Osteoblast (primary cell): Measurements from ENCODE around the gene LY6G6D. TPM values are rescaled to one million over a fixed set of nuclear protein-coding genes. Genes with fewer than 3 reads are reported as not detected.

Experiments
- DNase-seq: peaks from one replicate; pipeline ENCODE4 v3.0.0; 2011; ENCODE audit warnings: low spot score, mixed read lengths; ENCODE audit not compliant: insufficient read length; ENCODE audit errors: missing footprints
- H2AFZ ChIP-seq: 2 replicates; pipeline ENCODE4 v1.6.0; 2011; ENCODE audit warnings: mild to moderate bottlenecking, low read length
- H3K27ac ChIP-seq: 2 replicates; pipeline ENCODE4 v1.5.1; 2011; ENCODE audit warnings: mild to moderate bottlenecking, low read depth, low read length, moderate library complexity
- H3K27me3 ChIP-seq: 2 replicates; pipeline ENCODE4 v1.6.0; 2012; ENCODE audit warnings: mild to moderate bottlenecking, control low read depth, inconsistent platforms, low read length, moderate library complexity; ENCODE audit not compliant: insufficient read depth
- H3K36me3 ChIP-seq: 2 replicates; pipeline ENCODE4 v1.5.1; 2011; ENCODE audit warnings: mild to moderate bottlenecking, low read length, control low read depth, moderate library complexity; ENCODE audit not compliant: insufficient read depth
- H3K4me1 ChIP-seq: 2 replicates; pipeline ENCODE4 v1.5.1; 2011; ENCODE audit warnings: mild to moderate bottlenecking, low read length, control low read depth, moderate library complexity; ENCODE audit not compliant: insufficient read depth
- H3K4me2 ChIP-seq: 2 replicates; pipeline ENCODE4 v1.6.0; 2011; ENCODE audit warnings: mild to moderate bottlenecking, low read length; ENCODE audit not compliant: insufficient read depth
- H3K4me3 ChIP-seq: fragments of 200-600 bp; sonication (generic); 3 replicates; pipeline ENCODE4 v1.5.1; 2012; ENCODE audit warnings: mild to moderate bottlenecking, low read length, inconsistent platforms; ENCODE audit not compliant: insufficient read depth
- H3K79me2 ChIP-seq: 2 replicates; pipeline ENCODE4 v1.6.0; 2012; ENCODE audit warnings: mild to moderate bottlenecking, low read length, control low read depth, inconsistent platforms; ENCODE audit not compliant: insufficient read depth
- H3K9me3 ChIP-seq: 2 replicates; pipeline ENCODE4 v1.5.1; 2011; ENCODE audit warnings: low read depth, low read length, control low read depth
- H4K20me1 ChIP-seq: 2 replicates; pipeline ENCODE4 v1.6.0; 2012; ENCODE audit warnings: mild to moderate bottlenecking, low read length, control low read depth; ENCODE audit not compliant: insufficient read depth
- CTCF ChIP-seq: IDR thresholded peaks from 2 replicates; pipeline ENCODE4 v1.5.1; 2011; ENCODE audit warnings: mild to moderate bottlenecking, low read depth, low read length, moderate library complexity; ENCODE audit errors: extremely low read depth
- total RNA-seq: library from RNA; depleted of rRNA; stranded (reverse); fragments of >200 nt; gene quantifications from 2 replicates; pipeline ENCODE4 v1.2.3, GENCODE V29; 2012

Gene LY6G6D
- total RNA-seq, 1 donor, result not detected

- no peak overlapping the region for H3K4me2 ChIP-seq
- no peak overlapping the region for H3K4me3 ChIP-seq
- H3K4me1 ChIP-seq, result peaks cover 29% of the 10 kb centered on the region
- no peaks in the 10 kb centered on the region for H3K27me3 ChIP-seq
- no peak overlapping the region for H2AFZ ChIP-seq
- no peaks in the 10 kb centered on the region for H4K20me1 ChIP-seq
- peaks cover 14% of the 10 kb centered on the region for H3K36me3 ChIP-seq
- no peaks in the 10 kb centered on the region for H3K9me3 ChIP-seq
- no peak for TF ChIP-seq CTCF
- peaks cover 12% of the 10 kb centered on the region for H3K79me2 ChIP-seq
- peak; percentile 1 for DNase-seq
- no peak overlapping the region for H3K27ac ChIP-seq
Observed at GRCh38 chr6:31741815-31742214, 26.7 kb downstream of the LY6G6D start.

- Histone ChIP-seq H3K4me2 (no peak overlapping the region), H2AFZ (no peak overlapping the region), H3K9me3 (no peaks in the 10 kb centered on the region), H3K4me3 (no peak overlapping the region), H3K27me3 (no peaks in the 10 kb centered on the region), H3K79me2 (peaks cover 10% of the 10 kb centered on the region), H3K27ac (no peak overlapping the region), H3K36me3 (peaks cover 20% of the 10 kb centered on the region), H4K20me1 (no peaks in the 10 kb centered on the region), H3K4me1 (peaks cover 24% of the 10 kb centered on the region)
- DNase-seq, result peak; percentile 21
- no peak for TF ChIP-seq CTCF
Observed at GRCh38 chr6:31742894-31743293, 27.7 kb downstream of the LY6G6D start.

- TF ChIP-seq CTCF, result no peak
- no peaks in the 10 kb centered on the region for H4K20me1 ChIP-seq
- H2AFZ ChIP-seq, result no peak overlapping the region
- H3K4me1 ChIP-seq, result peaks cover 9% of the 10 kb centered on the region
- no peak overlapping the region for H3K27ac ChIP-seq
- no peaks in the 10 kb centered on the region for H3K9me3 ChIP-seq
- H3K4me3 ChIP-seq, result no peak overlapping the region
- peaks cover 10% of the 10 kb centered on the region for H3K79me2 ChIP-seq
- H3K4me2 ChIP-seq, result no peak overlapping the region
- peaks cover 22% of the 10 kb centered on the region for H3K36me3 ChIP-seq
- DNase-seq, result peak; percentile 26
- H3K27me3 ChIP-seq, result no peaks in the 10 kb centered on the region
Observed at GRCh38 chr6:31744422-31744821, 29.3 kb downstream of the LY6G6D start.

- H3K27ac ChIP-seq, result no peak overlapping the region
- TF ChIP-seq CTCF, result no peak
- H3K4me3 ChIP-seq, result no peak overlapping the region
- H3K9me3 ChIP-seq, result no peaks in the 10 kb centered on the region
- H3K79me2 ChIP-seq, result no peaks in the 10 kb centered on the region
- H3K4me2 ChIP-seq, result no peak overlapping the region
- no peaks in the 10 kb centered on the region for H3K27me3 ChIP-seq
- no peaks in the 10 kb centered on the region for H4K20me1 ChIP-seq
- DNase-seq, result no peak
- H3K36me3 ChIP-seq, result peaks cover 12% of the 10 kb centered on the region
- peaks cover 17% of the 10 kb centered on the region for H3K4me1 ChIP-seq
- no peak overlapping the region for H2AFZ ChIP-seq
Observed at GRCh38 chr6:31749301-31750036, 34.3 kb downstream of the LY6G6D start.
